ENCODE measurements around the gene STXBP6. TPM values are rescaled to one million over a fixed set of nuclear protein-coding genes. Genes with fewer than 3 reads are reported as not detected.

The STXBP6 gene
- total RNA-seq, 1 experiment from 2014 or later: not detected

- no peak overlapping the region for H3K4me3 ChIP-seq (ENCODE audit: low read depth in 2 of 2, low read length in 2 of 2)
- DNase-seq (ENCODE audit: low read depth, low spot score): no peak
- CTCF ChIA-PET: no interaction called here
- POLR2A ChIA-PET: no interaction called here
- H3K9me3 ChIP-seq (ENCODE audit: control insufficient read depth, insufficient read depth, low read depth, low read length): no peaks in the 10 kb centered on the region
- no peaks in the 10 kb centered on the region for H3K36me3 ChIP-seq (ENCODE audit: control insufficient read depth, insufficient read depth, low read length)
- no peaks in the 10 kb centered on the region for H3K4me1 ChIP-seq (ENCODE audit: control insufficient read depth, insufficient read depth, low read length)
- intact Hi-C loops (cut with micrococcal nuclease; ENCODE audit: unreplicated experiment) (no loop called here), in situ Hi-C loops (cut with HindIII; ENCODE audit: low pct_unique_long_range_greater_than_20kb, low sequenced_read_pairs) (no loop called here)
- no peak overlapping the region for H3K27ac ChIP-seq (ENCODE audit: low read length)
- no TSS peak for BruUV-seq (replicated peaks)
- TF ChIP-seq CTCF (IDR thresholded peaks at IDR 0.05) (no peak), REST (IDR thresholded peaks at IDR 0.05; ENCODE audit: insufficient read depth in 1 of 2, low read depth in 2 of 2, low read length in 1 of 2) (no peak)
- ATAC-seq: no peak
- H3K27me3 ChIP-seq (ENCODE audit: control insufficient read depth, insufficient read depth, low read length): no peaks in the 10 kb centered on the region
Observed at GRCh38 chr14:25033358-25033757, 16.6 kb downstream of the STXBP6 start.

DNA sequence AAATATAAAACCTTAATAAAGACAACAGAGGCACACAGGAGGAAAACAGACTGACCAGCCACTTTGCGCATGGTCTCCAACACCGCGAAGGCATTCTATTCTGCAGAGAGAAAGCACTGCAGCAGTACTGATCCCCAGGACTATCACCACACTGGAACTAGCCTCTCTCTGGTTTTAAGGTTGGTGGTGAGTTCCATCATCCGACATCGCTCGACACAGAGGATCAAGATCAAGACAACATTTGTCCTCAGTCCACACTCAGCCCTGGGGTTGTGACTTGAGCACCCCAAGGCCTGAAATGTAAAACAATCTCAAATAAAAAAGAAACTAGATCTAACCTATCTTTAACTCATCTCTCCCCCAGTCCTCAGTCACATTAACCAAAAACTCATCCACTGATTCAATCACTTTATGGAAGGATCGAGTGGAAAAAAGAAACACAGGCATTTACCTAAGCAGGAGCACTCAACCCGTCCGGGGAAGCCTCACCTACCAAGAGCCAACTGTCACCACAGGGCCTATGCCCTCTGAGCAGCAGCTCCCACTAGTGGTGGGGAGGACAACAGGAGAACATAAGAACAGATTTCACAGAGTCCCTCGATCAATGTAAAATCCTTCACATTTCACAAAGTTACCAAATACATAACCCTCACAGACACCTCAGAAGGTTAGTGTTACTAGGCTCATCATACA is 17.7 kb downstream of the STXBP6 start:
- DNase-seq (ENCODE audit: low read depth, low spot score): no peak
- Histone ChIP-seq H3K27ac (ENCODE audit: low read length) (no peak overlapping the region), H3K36me3 (ENCODE audit: control insufficient read depth, insufficient read depth, low read length) (no peaks in the 10 kb centered on the region), H3K27me3 (ENCODE audit: control insufficient read depth, insufficient read depth, low read length) (no peaks in the 10 kb centered on the region), H3K9me3 (ENCODE audit: control insufficient read depth, insufficient read depth, low read depth, low read length) (no peaks in the 10 kb centered on the region), H3K4me3 (ENCODE audit: low read depth in 2 of 2, low read length in 2 of 2) (no peak overlapping the region), H3K4me1 (ENCODE audit: control insufficient read depth, insufficient read depth, low read length) (no peaks in the 10 kb centered on the region)
- ATAC-seq: no peak
- intact Hi-C loops (cut with micrococcal nuclease; ENCODE audit: unreplicated experiment): no loop called here
- 0 out of 2 replicates have a peak, but pooled peaks have one; percentile 6 for TF ChIP-seq CTCF (IDR thresholded peaks at IDR 0.05)
- TF ChIP-seq SIN3A (IDR thresholded peaks at IDR 0.05; ENCODE audit: borderline replicate concordance, insufficient read depth, low read depth, low read length): no peak
- in situ Hi-C loops (cut with HindIII; ENCODE audit: low pct_unique_long_range_greater_than_20kb, low sequenced_read_pairs): no loop called here
- ChIA-PET CTCF (no interaction called here), POLR2A (no interaction called here)
- no TSS peak for BruUV-seq (replicated peaks)
